NCI-H748 (cell line): Measurements from ENCODE around the gene TRIM43.
"Not testable (repeated sequence)": the region's sequence is repeated elsewhere in the genome, so short reads cannot be mapped to it uniquely, and the experiment has no call there.

Experiments used
- DNase-seq: peaks from one replicate; lab custom pipeline; 2025; ENCODE audit not compliant: unreplicated experiment; lab: John Stamatoyannopoulos, UW

Gene TRIM43

GRCh38 chr2:95591701-95592100 is at the start of gene TRIM43:
TRIM43 (plus strand) TSS chr2:95592001; CDS start chr2:95594024, 2,023 bp downstream.
- not testable (repeated sequence) for DNase-seq

GRCh38 chr2:95551055-95551568 is 40.7 kb upstream of the TRIM43 start:
- DNase-seq = no peak

GRCh38 chr2:95552911-95553310 is 38.9 kb upstream of the TRIM43 start:
- DNase-seq = no peak

GRCh38 chr2:95569170-95569569 is 22.6 kb upstream of the TRIM43 start:
- DNase-seq = no peak

- no peak for DNase-seq
These were observed 17.9 kb upstream of the TRIM43 start for GRCh38 chr2:95573866-95574265.

- DNase-seq = no peak
These were observed 17.3 kb upstream of the TRIM43 start for GRCh38 chr2:95574506-95574905.

GRCh38 chr2:95575857-95576256 is 15.9 kb upstream of the TRIM43 start:
- no peak for DNase-seq

- DNase-seq = no peak
These were observed 13.3 kb upstream of the TRIM43 start for GRCh38 chr2:95578539-95578938.

- DNase-seq = not testable (repeated sequence)
These were observed 8.3 kb upstream of the TRIM43 start for GRCh38 chr2:95583545-95583944.

GRCh38 chr2:95584321-95584720 is 7.5 kb upstream of the TRIM43 start:
- not testable (repeated sequence) for DNase-seq

- not testable (repeated sequence) for DNase-seq
These were observed 1.8 kb upstream of the TRIM43 start for GRCh38 chr2:95589777-95590536.

- DNase-seq = not testable (repeated sequence)
These were observed 1.2 kb downstream of the TRIM43 start for GRCh38 chr2:95592973-95593372.

GRCh38 chr2:95595012-95595411 is 3.2 kb downstream of the TRIM43 start:
- DNase-seq = not testable (repeated sequence)

- DNase-seq = not testable (repeated sequence)
These were observed 9.5 kb downstream of the TRIM43 start for GRCh38 chr2:95601301-95601700.

- not testable (repeated sequence) for DNase-seq
These were observed 10.3 kb downstream of the TRIM43 start for GRCh38 chr2:95602146-95602545.

GRCh38 chr2:95608356-95608755 is 16.6 kb downstream of the TRIM43 start:
- DNase-seq = not testable (repeated sequence)

GRCh38 chr2:95609764-95610163 is 18.0 kb downstream of the TRIM43 start:
- DNase-seq = not testable (repeated sequence)

- DNase-seq = not testable (repeated sequence)
These were observed 21.2 kb downstream of the TRIM43 start for GRCh38 chr2:95613048-95613447.

GRCh38 chr2:95622728-95623127 is 30.9 kb downstream of the TRIM43 start:
- not testable (repeated sequence) for DNase-seq

- DNase-seq = not testable (repeated sequence)
These were observed 39.2 kb downstream of the TRIM43 start for GRCh38 chr2:95630987-95631386.

GRCh38 chr2:95633626-95634259 is 41.9 kb downstream of the TRIM43 start:
- not testable (repeated sequence) for DNase-seq
